Mucosa of descending colon (tissue), 3 donors: ENCODE measurements around the gene GRPEL1. TPM values are rescaled to one million over a fixed set of nuclear protein-coding genes. Genes with fewer than 3 reads are reported as not detected.

Experiments
- ATAC-seq: fragments of 200-7000 bp; cut with Tn5 transposase; one replicate; pipeline ENCODE4 v1.9.1; 2020; ENCODE audit warnings: mild to moderate bottlenecking, moderate library complexity
- DNase-seq, 3 donors: peaks; one replicate each; pipeline ENCODE4 v3.0.0-alpha.2; 2020
- H3K36me3 ChIP-seq: fragments of 200-600 bp; one replicate; pipeline ENCODE4 v1.8.0; 2021; ENCODE audit warnings: low read depth, mild to moderate bottlenecking
- H3K4me1 ChIP-seq: fragments of 200-600 bp; one replicate; pipeline ENCODE4 v1.8.0; 2021; ENCODE audit warnings: low read depth, mild to moderate bottlenecking
- H3K4me3 ChIP-seq: fragments of 200-600 bp; one replicate; pipeline ENCODE4 v1.8.0; 2021; ENCODE audit warnings: mild to moderate bottlenecking
- H3K9me3 ChIP-seq: fragments of 200-600 bp; one replicate; pipeline ENCODE4 v1.8.0; 2021; ENCODE audit warnings: mild to moderate bottlenecking
- CTCF ChIP-seq: fragments of 200-600 bp; IDR thresholded peaks from one replicate; pipeline ENCODE4 v1.8.0; 2022; ENCODE audit warnings: antibody characterized with exemption, mild to moderate bottlenecking
- intact Hi-C, 2 donors: fragments of 100-400 bp; cut with DNase I in 1 of 2; cut with micrococcal nuclease in 1 of 2; formaldehyde crosslinking; loops; one replicate each; pipeline versions ENCODE4 v1.11.0 to v1.11.1; 2022; cut with DNase I, micrococcal nuclease
- total RNA-seq, 3 donors: library from RNA; stranded (reverse); fragmentation: NEBNext Ultra II Directional in 2 of 3; extraction: Animal tissue kit (Norgen Biotek cat#: 25700) in 2 of 3; gene quantifications; one replicate each; pipeline versions ENCODE4 v1.2.1 to v1.2.4, GENCODE V29; 2021 to 2023
- donor health status: DM: no; HTN: no; CAD: no; lungs with moderate emphysema.
- donor health status: DM: no; HTN: no; CAD: no.
- donor health status: DM: no; HTN: yes; CAD: no.

The GRPEL1 gene
- total RNA-seq, 3 donors from 2014 or later: 27.5 to 31.5 (median 28.4) TPM

- H3K4me1 ChIP-seq: no peaks in the 10 kb centered on the region
- no peak for TF ChIP-seq CTCF
- H3K9me3 ChIP-seq: no peaks in the 10 kb centered on the region
- H3K4me3 ChIP-seq: no peak overlapping the region
- intact Hi-C loops: no loop called here
- H3K36me3 ChIP-seq: peaks cover 4% of the 10 kb centered on the region
- ATAC-seq (no peak), DNase-seq (peak in 1 of 3 donors; percentile 17)
These were observed 13.6 kb downstream of the GRPEL1 start for GRCh38 chr4:7054106-7054880.

GRCh38 chr4:7052923-7053715 lies 14.7 kb downstream of the GRPEL1 start:
- intact Hi-C loops: no loop called here
- peaks cover 4% of the 10 kb centered on the region for H3K36me3 ChIP-seq

GRCh38 chr4:7052313-7052712 lies 15.6 kb downstream of the GRPEL1 start:
- peaks cover 4% of the 10 kb centered on the region for H3K36me3 ChIP-seq
- intact Hi-C loops: no loop called here
- H3K9me3 ChIP-seq: no peaks in the 10 kb centered on the region
- no peak overlapping the region for H3K4me3 ChIP-seq
- H3K4me1 ChIP-seq: no peaks in the 10 kb centered on the region
- no peak for TF ChIP-seq CTCF
- DNase-seq (peak in 1 of 3 donors; percentile 4), ATAC-seq (no peak)

More at GRCh38 chr4:7052923-7053715, 14.7 kb downstream of the GRPEL1 start:
- DNase-seq (peak in 1 of 3 donors; percentile 33), ATAC-seq (peak; percentile 40)
- TF ChIP-seq CTCF: no peak
- Histone ChIP-seq H3K4me3 (no peak overlapping the region), H3K4me1 (no peaks in the 10 kb centered on the region), H3K9me3 (no peaks in the 10 kb centered on the region)

GRCh38 chr4:7051905-7052304 lies 16.0 kb downstream of the GRPEL1 start:
- TF ChIP-seq CTCF: no peak
- ATAC-seq (no peak), DNase-seq (no peak)
- H3K36me3 ChIP-seq: peaks cover 4% of the 10 kb centered on the region
- H3K9me3 ChIP-seq: no peaks in the 10 kb centered on the region
- no peak overlapping the region for H3K4me3 ChIP-seq
- intact Hi-C loops: no loop called here
- no peaks in the 10 kb centered on the region for H3K4me1 ChIP-seq

- no peaks in the 10 kb centered on the region for H3K9me3 ChIP-seq
- H3K36me3 ChIP-seq: peaks cover 1% of the 10 kb centered on the region
- H3K4me1 ChIP-seq: no peaks in the 10 kb centered on the region
- ATAC-seq: no peak
- intact Hi-C loops: no loop called here
- H3K4me3 ChIP-seq: no peak overlapping the region
- no peak for TF ChIP-seq CTCF
- DNase-seq: peak in 1 of 3 donors; percentile 20
These were observed 16.7 kb downstream of the GRPEL1 start for GRCh38 chr4:7051144-7051495.
